Osteoblast (primary cell): Measurements from ENCODE around the gene ATAD3C. TPM values are rescaled to one million over a fixed set of nuclear protein-coding genes. Genes with fewer than 3 reads are reported as not detected.
"Not testable (repeated sequence)": the region's sequence is repeated elsewhere in the genome, so short reads cannot be mapped to it uniquely, and the experiment has no call there.

Source experiments
- DNase-seq: peaks from one replicate; pipeline ENCODE4 v3.0.0; 2011; ENCODE audit warnings: low spot score, mixed read lengths; ENCODE audit not compliant: insufficient read length; ENCODE audit errors: missing footprints
- H2AFZ ChIP-seq: 2 replicates; pipeline ENCODE4 v1.6.0; 2011; ENCODE audit warnings: mild to moderate bottlenecking, low read length
- H3K27ac ChIP-seq: 2 replicates; pipeline ENCODE4 v1.5.1; 2011; ENCODE audit warnings: mild to moderate bottlenecking, low read depth, low read length, moderate library complexity
- H3K27me3 ChIP-seq: 2 replicates; pipeline ENCODE4 v1.6.0; 2012; ENCODE audit warnings: mild to moderate bottlenecking, control low read depth, inconsistent platforms, low read length, moderate library complexity; ENCODE audit not compliant: insufficient read depth
- H3K36me3 ChIP-seq: 2 replicates; pipeline ENCODE4 v1.5.1; 2011; ENCODE audit warnings: mild to moderate bottlenecking, low read length, control low read depth, moderate library complexity; ENCODE audit not compliant: insufficient read depth
- H3K4me1 ChIP-seq: 2 replicates; pipeline ENCODE4 v1.5.1; 2011; ENCODE audit warnings: mild to moderate bottlenecking, low read length, control low read depth, moderate library complexity; ENCODE audit not compliant: insufficient read depth
- H3K4me2 ChIP-seq: 2 replicates; pipeline ENCODE4 v1.6.0; 2011; ENCODE audit warnings: mild to moderate bottlenecking, low read length; ENCODE audit not compliant: insufficient read depth
- H3K4me3 ChIP-seq: fragments of 200-600 bp; sonication (generic); 3 replicates; pipeline ENCODE4 v1.5.1; 2012; ENCODE audit warnings: mild to moderate bottlenecking, low read length, inconsistent platforms; ENCODE audit not compliant: insufficient read depth
- H3K79me2 ChIP-seq: 2 replicates; pipeline ENCODE4 v1.6.0; 2012; ENCODE audit warnings: mild to moderate bottlenecking, low read length, control low read depth, inconsistent platforms; ENCODE audit not compliant: insufficient read depth
- H3K9me3 ChIP-seq: 2 replicates; pipeline ENCODE4 v1.5.1; 2011; ENCODE audit warnings: low read depth, low read length, control low read depth
- H4K20me1 ChIP-seq: 2 replicates; pipeline ENCODE4 v1.6.0; 2012; ENCODE audit warnings: mild to moderate bottlenecking, low read length, control low read depth; ENCODE audit not compliant: insufficient read depth
- CTCF ChIP-seq: IDR thresholded peaks from 2 replicates; pipeline ENCODE4 v1.5.1; 2011; ENCODE audit warnings: mild to moderate bottlenecking, low read depth, low read length, moderate library complexity; ENCODE audit errors: extremely low read depth
- total RNA-seq: library from RNA; depleted of rRNA; stranded (reverse); fragments of >200 nt; gene quantifications from 2 replicates; pipeline ENCODE4 v1.2.3, GENCODE V29; 2012

The ATAD3C gene
- total RNA-seq, 1 donor, result under 0.01 TPM

- Histone ChIP-seq H3K4me3 (no peak overlapping the region), H3K4me1 (peaks cover 13% of the 10 kb centered on the region), H3K27me3 (no peaks in the 10 kb centered on the region), H3K27ac (no peak overlapping the region), H3K36me3 (no peaks in the 10 kb centered on the region), H4K20me1 (no peaks in the 10 kb centered on the region), H3K9me3 (no peaks in the 10 kb centered on the region), H3K4me2 (no peak overlapping the region), H2AFZ (no peak overlapping the region), H3K79me2 (no peaks in the 10 kb centered on the region)
- DNase-seq, result peak; percentile 80
- no peak for TF ChIP-seq CTCF
Measured at GRCh38 chr1:1428174-1428573, 21.3 kb upstream of the ATAD3C start.

GRCh38 chr1:1428967-1429366 is 20.5 kb upstream of the ATAD3C start:
- not testable (repeated sequence) for DNase-seq, H3K9me3 ChIP-seq

GRCh38 chr1:1429671-1430073 is 19.8 kb upstream of the ATAD3C start:
- Histone ChIP-seq H3K79me2 (no peaks in the 10 kb centered on the region), H3K36me3 (no peaks in the 10 kb centered on the region), H3K9me3 (no peaks in the 10 kb centered on the region), H3K27me3 (no peaks in the 10 kb centered on the region), H3K27ac (peak overlapping the region; percentile 51), H3K4me2 (no peak overlapping the region), H3K4me3 (no peak overlapping the region), H2AFZ (peak overlapping the region; percentile 1), H4K20me1 (no peaks in the 10 kb centered on the region), H3K4me1 (peaks cover 13% of the 10 kb centered on the region)
- peak; percentile 96 for DNase-seq
- TF ChIP-seq CTCF, result no peak

More at GRCh38 chr1:1428967-1429366, 20.5 kb upstream of the ATAD3C start:
- not testable (repeated sequence) for H3K79me2 ChIP-seq, H3K36me3 ChIP-seq, H4K20me1 ChIP-seq, H3K27ac ChIP-seq, H3K4me2 ChIP-seq, H3K4me3 ChIP-seq, H2AFZ ChIP-seq, H3K27me3 ChIP-seq
- peaks cover 13% of the 10 kb centered on the region for H3K4me1 ChIP-seq

- Histone ChIP-seq H4K20me1 (no peaks in the 10 kb centered on the region), H3K79me2 (no peaks in the 10 kb centered on the region), H3K4me3 (peak overlapping the region; percentile 42), H3K9me3 (no peaks in the 10 kb centered on the region), H2AFZ (peak overlapping the region; percentile 89), H3K27me3 (peaks cover 5% of the 10 kb centered on the region), H3K36me3 (no peaks in the 10 kb centered on the region), H3K4me2 (peak overlapping the region; percentile 66), H3K4me1 (peaks cover 13% of the 10 kb centered on the region), H3K27ac (peak overlapping the region; percentile 51)
- peak; percentile 25 for TF ChIP-seq CTCF
- DNase-seq, result peak; percentile 99
Measured at GRCh38 chr1:1430114-1430982, 19.1 kb upstream of the ATAD3C start.
